Activated CD8-positive, alpha-beta memory T cell treated with anti-CD3 and anti-CD28 coated beads, Interleukin-2, amount 50 U/mL, for 1 hour (primary cell): ENCODE data around the gene ZNF628.
A peak's percentile ranks its signal among the peaks of the same experiment; 100 is the strongest.

Experiments used
- DNase-seq: peaks from one replicate; pipeline ENCODE4 v3.0.0-alpha.2; 2020; ENCODE audit errors: extremely low read depth

The ZNF628 gene

DNA sequence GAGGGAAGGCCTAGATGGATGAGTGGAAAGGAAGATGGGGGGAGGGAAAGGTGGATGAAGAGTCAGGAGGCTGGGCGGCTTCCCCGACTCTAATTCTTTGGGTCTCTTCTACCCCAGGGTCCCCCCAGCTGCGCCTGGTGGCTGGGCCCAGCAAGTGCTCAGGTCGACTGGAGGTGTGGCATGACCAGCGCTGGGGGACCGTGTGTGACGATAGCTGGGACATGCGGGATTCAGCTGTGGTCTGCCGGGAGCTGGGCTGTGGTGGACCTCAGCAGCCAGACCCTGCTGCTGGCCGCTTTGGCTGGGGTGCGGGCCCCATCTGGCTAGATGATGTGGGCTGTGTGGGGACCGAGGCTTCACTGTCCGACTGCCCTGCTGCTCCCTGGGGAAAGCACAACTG lies 21.3 kb downstream of the ZNF628 start:
- no peak for DNase-seq

- no peak for DNase-seq
Measured at GRCh38 chr19:55498246-55498840, 21.9 kb downstream of the ZNF628 start.

GRCh38 chr19:55500368-55500952 lies 24.0 kb downstream of the ZNF628 start:
- no peak for DNase-seq

- no peak for DNase-seq
Measured at GRCh38 chr19:55502197-55502952, 26.0 kb downstream of the ZNF628 start.

DNA sequence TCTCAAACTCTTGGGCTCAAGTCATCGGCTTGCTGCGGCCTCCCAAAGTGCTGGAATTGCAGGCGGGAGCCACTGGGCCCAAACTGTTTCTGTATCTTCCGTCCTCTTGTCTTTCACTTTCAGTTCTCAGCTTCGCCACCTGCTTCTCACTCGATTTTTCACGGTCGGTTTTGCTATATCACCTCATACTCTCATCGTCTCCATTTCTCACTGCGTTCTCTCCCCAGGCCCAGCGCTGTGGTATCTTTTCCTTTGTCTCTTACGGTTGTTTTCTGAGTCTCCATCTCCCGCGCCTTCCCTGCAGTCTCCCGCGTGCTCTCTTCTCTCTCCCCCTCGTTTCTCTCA lies 26.7 kb downstream of the ZNF628 start:
- no peak for DNase-seq

DNA sequence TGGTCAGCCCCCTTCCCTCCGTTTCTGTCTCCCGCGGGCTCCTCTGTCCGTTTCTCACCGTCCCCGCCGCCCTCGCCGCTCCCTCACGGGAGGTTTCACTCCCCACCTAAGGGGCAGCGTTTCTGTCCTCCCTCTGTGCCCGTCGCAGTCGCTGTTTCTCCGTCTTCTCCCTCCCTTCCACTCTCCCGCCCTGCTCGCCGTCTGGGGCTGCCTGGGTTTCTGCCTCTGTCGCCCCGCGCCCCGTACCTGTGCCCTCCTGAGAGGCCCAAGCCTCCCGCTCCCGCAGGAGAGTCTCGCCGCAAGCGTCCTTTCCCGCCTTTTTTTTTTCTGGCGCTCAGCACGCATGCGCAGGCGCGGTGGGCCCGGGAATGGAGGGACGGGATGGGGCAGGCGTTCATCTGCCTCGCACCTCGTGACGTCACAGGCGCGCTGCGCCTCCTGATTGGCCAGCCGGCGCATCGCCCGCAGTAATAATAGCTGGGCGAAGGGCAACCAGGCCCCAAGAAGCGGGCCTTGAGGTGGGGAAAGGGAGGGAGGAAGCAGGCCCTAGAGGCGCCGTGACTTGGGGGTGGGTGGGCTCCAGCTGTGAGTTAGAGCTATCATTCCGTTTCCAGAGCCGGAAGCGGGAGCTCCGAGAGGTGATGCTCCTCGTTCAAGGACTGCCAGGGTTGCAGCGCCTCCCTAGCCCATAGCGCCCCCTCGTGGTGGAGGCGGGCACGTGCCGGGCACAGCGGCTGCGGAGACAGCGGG lies 27.3 kb downstream of the ZNF628 start:
- DNase-seq, result peak; percentile 71

GRCh38 chr19:55504252-55504603 lies 27.8 kb downstream of the ZNF628 start:
- no peak for DNase-seq

DNA sequence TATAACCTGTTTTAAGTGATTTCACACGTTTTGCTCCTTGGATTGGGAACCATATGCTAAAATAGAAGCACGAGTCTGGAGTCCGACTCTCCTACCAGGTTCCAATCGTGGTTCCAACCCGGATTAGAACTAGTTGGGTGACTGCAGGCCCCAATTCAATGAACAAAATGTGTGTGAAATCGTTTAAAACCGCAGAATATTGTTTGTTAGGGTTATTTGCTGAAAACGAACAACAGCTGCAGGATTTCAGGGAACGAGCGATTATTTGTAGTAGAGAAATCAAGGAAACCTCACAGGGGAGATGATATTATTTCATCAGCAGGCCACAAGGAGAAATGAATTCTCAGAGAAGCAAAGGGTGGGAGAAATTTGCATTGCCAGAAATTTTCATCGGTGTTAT lies 28.6 kb downstream of the ZNF628 start:
- DNase-seq, result no peak

- DNase-seq, result no peak
Measured at GRCh38 chr19:55508120-55508519, 31.7 kb downstream of the ZNF628 start.

DNA sequence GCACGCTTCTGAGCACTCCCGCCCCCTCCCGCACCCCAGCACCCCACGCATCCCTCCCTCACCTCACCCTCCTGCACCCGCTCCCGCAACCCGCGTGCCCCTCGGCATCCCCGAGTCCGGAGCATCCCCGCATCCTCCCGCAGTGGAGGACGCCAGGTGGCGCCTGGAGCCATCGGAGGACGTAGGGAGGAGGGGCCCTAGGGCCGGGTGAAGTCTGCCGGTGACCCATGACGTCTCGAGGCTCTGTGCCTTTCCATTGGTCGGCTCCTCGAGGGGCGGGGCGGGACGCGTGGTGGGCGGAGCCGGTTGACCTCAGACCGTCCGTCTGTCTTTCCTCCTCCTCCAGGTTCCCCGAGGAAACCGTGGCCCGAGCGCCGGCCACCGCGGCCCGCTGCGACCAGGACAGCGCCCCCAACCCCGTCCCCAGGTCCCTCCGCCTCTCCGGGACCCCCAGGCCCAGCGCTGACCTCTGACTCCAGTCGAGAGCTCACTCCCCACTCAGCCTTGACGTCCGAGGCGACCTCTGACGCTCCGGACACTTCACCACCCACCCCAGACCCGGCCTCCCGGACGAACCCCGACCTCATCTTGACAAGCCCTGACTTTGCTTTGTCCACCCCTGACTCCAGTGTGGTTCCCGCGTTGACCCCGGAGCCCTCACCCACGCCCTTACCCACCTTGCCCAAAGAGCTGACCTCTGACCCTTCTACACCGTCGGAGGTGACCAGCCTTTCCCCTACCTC lies 40.6 kb downstream of the ZNF628 start:
- peak; percentile 70 for DNase-seq

DNA sequence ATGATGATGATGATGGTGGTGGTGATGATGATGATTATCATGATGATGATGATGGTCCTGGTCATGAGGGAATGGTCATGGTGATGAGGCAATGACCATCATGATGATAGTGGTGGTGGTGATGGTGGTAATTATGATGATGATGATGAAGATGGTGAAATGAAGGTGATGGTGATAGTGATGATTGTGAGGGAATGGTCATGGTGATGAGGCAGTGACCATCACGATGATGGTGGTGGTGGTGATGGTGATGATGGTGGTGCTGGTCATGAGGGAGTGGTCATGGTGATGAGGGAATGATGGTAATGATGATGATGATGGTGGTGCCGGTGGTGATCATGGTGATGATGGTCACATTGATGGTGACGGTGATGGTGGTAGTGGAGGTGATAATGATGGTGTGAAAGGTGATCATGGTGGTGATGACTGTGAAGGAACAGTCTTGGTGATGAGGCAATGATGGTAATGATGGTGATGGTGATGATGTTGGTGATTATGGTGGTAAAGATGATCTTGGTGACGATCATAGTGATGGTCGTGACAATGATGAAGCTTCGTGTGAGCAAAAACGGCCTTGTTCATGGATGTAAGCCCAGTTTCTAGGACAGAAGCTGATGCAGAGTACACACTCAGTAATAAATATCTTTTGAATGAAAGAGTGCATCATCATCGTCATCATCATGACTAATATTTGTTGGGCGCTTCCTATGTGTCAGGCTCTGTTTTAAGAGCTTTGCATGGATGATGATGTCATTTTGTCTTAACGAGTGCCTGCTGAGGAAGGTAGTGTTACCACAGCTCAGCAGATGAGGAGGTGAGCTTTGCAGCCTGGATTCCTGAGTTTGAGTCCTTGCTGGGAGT lies 43.3 kb downstream of the ZNF628 start:
- DNase-seq, result no peak

- DNase-seq, result no peak
Measured at GRCh38 chr19:55520691-55521292, 44.4 kb downstream of the ZNF628 start.

GRCh38 chr19:55525289-55526101 lies 49.1 kb downstream of the ZNF628 start:
- no peak for DNase-seq

DNA sequence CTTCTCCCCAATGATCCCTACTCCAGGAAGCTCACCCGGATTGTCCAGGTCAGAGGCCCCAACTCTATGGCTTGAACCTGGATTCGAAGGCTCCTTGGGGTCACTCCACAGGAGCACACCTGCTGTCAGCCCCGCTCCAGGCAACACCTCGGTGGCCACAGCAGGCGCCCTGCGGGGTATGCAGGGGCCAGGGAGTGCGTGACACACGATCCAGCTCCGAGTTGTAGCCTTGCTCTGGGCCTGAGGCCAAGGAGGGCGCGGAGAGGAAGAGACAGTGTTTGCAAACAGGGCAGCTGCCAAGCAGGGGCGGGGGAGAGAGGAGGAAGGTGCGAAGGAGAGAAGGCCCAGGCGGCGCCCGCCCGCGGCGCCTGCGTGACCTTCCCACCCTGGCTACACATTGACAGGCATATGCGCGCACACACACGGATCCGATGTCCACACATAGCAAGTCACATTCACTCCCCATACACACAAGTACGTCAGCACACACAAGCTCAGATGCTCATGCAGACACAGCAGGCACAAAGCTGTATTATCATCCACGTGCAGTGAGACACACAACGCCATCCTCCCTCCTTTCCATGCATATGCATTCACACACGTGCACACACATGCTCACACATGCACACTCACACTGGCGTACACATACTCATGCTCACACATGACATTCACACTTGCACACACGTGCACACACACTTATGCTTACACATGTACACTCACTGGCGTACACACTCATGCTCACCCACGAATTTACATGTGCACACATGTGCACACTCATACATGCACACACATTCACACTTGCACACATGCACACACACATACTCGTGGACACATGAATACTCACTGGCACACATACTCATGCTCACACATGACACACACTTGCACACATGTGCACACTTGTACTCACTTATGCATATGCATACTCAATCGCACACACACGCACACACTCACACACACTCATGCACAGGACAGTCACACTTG lies 50.1 kb downstream of the ZNF628 start:
- no peak for DNase-seq

DNA sequence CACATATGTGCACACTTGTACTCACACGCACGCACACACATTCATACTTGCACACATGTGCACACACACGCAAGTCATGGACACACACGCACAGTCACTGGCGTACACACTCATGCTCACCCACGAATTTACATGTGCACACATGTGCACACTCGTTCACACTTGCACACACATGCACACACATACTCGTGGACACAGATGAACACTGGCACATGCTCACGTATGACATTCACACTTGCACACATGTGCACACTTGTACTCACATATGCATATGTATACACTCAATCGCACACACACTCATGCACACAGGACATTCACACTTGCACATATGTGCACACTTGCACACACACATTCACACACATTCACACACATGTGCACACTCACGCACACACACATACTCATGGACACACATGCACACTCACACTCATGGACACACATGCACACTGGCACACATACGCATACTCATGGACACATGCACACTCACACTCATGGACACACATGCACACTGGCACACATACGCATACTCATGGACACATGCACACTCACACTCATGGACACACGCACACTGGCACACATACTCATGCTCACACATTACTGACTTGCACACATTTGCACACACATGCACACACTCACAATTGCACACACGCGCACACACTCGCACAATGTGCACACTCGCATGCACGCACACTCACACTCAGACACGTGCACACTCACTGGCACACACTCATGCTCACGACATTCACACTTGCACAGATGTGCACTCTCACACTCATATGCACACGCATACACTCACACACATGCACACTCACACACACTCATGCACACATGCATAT lies 51.0 kb downstream of the ZNF628 start:
- DNase-seq, result no peak

GRCh38 chr19:55528030-55528803 lies 51.8 kb downstream of the ZNF628 start:
- DNase-seq, result no peak
